ENCODE data around the gene TSC22D4. TPM values are rescaled to one million over a fixed set of nuclear protein-coding genes. Genes with fewer than 3 reads are reported as not detected.

TSC22D4 gene
- total RNA-seq, 1 experiment from 2014 or later, result 35.8 TPM

DNA sequence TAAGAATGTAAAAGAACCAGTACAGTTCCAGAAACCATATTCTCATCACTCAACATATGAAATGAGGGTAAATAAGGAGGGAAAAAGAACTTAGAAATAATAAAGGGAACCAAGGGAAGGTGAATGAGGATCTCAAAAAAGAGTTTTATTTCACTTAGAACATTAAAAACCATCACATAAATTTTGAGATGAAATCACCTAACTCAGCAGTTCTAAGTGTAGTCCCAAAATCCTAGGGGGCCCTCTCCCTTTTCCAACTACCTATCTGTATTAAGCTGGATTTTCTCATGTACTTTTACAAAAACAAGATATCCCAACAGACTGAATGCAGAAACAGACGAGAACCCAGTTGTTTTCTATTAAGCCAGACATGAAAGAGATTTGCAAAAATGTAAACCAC lies 53.7 kb downstream of the TSC22D4 start:
- Histone ChIP-seq H3K36me3 (replicated peaks; ENCODE audit: control insufficient read depth, insufficient read depth, low read length) (no peaks in the 10 kb centered on the region), H3K4me3 (ENCODE audit: insufficient read depth, low read depth, low read length) (no peak overlapping the region), H3K27me3 (ENCODE audit: control insufficient read depth, insufficient read depth, low read length) (peaks cover 5% of the 10 kb centered on the region)
- no peak for DNase-seq

DNA sequence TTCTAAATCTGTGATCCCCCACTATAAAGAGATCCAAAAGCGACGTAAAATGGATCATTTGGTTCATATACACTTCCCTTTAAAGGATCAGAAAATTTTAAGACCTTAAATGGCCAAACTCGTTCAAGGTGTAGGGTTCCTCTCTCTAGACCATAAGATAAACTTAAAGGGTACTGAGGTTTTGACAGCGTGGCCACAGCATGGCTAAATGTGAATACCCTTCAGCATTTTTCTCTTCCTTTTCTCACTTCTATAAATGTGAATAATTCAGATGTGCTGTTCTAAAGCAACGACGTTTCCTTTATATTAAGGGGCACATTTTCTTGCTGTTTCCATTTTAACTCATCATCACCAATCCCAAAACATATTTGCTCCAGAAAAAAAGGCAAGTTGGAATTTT lies 55.7 kb downstream of the TSC22D4 start:
- H3K27me3 ChIP-seq (ENCODE audit: control insufficient read depth, insufficient read depth, low read length), result peaks cover 5% of the 10 kb centered on the region
- DNase-seq, result no peak
- no peaks in the 10 kb centered on the region for H3K36me3 ChIP-seq (replicated peaks; ENCODE audit: control insufficient read depth, insufficient read depth, low read length)
- H3K4me3 ChIP-seq (ENCODE audit: insufficient read depth, low read depth, low read length), result no peak overlapping the region

- H3K27me3 ChIP-seq (ENCODE audit: control insufficient read depth, insufficient read depth, low read length), result no peaks in the 10 kb centered on the region
- no peaks in the 10 kb centered on the region for H3K36me3 ChIP-seq (replicated peaks; ENCODE audit: control insufficient read depth, insufficient read depth, low read length)
- no peak overlapping the region for H3K4me3 ChIP-seq (ENCODE audit: insufficient read depth, low read depth, low read length)
- DNase-seq, result no peak
Observed at GRCh38 chr7:100419660-100420226, 59.3 kb downstream of the TSC22D4 start.

- Histone ChIP-seq H3K4me3 (ENCODE audit: insufficient read depth, low read depth, low read length) (no peak overlapping the region), H3K36me3 (replicated peaks; ENCODE audit: control insufficient read depth, insufficient read depth, low read length) (no peaks in the 10 kb centered on the region), H3K27me3 (ENCODE audit: control insufficient read depth, insufficient read depth, low read length) (no peaks in the 10 kb centered on the region)
- no peak for DNase-seq
Observed at GRCh38 chr7:100418930-100419659, 59.9 kb downstream of the TSC22D4 start.

Other genes with a start within 250 kb of the TSC22D4 start
- gene SPDYE3, start 171.5 kb downstream of the TSC22D4 start, total RNA-seq (2014; rRNA removed; shearing (Covaris generic)), result not detected in 2 replicates
- gene PILRB, start 121.1 kb downstream of the TSC22D4 start, total RNA-seq (2014; rRNA removed; shearing (Covaris generic)), result 18.6 and 25.6 TPM in 2 replicates
- gene PILRA, start 105.7 kb downstream of the TSC22D4 start, total RNA-seq (2014; rRNA removed; shearing (Covaris generic)), result 0.28 and 1.6 TPM in 2 replicates
- gene ZCWPW1, start 50.5 kb downstream of the TSC22D4 start, total RNA-seq (2014; rRNA removed; shearing (Covaris generic)), result 0.87 and 1.6 TPM in 2 replicates
- 47.1 and 50.5 TPM in 2 replicates for gene MEPCE, start 49.4 kb downstream of the TSC22D4 start, total RNA-seq (2014; rRNA removed; shearing (Covaris generic))
- gene PPP1R35, start 42.7 kb downstream of the TSC22D4 start, total RNA-seq (2014; rRNA removed; shearing (Covaris generic)), result 96.6 and 97.8 TPM in 2 replicates
- 0.11 and 1.1 TPM in 2 replicates for gene SPACDR, start 15.0 kb downstream of the TSC22D4 start, total RNA-seq (2014; rRNA removed; shearing (Covaris generic))
- gene NYAP1, start 4.7 kb upstream of the TSC22D4 start, total RNA-seq (2014; rRNA removed; shearing (Covaris generic)), result 4.0 and 5.5 TPM in 2 replicates
- gene AGFG2, start 60.0 kb upstream of the TSC22D4 start, total RNA-seq (2014; rRNA removed; shearing (Covaris generic)), result 4.9 and 5.6 TPM in 2 replicates
- 1.3 and 2.4 TPM in 2 replicates for gene SAP25, start 94.7 kb upstream of the TSC22D4 start, total RNA-seq (2014; rRNA removed; shearing (Covaris generic))
- 24.2 and 25.1 TPM in 2 replicates for gene LRCH4, start 106.9 kb upstream of the TSC22D4 start, total RNA-seq (2014; rRNA removed; shearing (Covaris generic))
- 0.94 and 1.7 TPM in 2 replicates for gene FBXO24, start 107.1 kb upstream of the TSC22D4 start, total RNA-seq (2014; rRNA removed; shearing (Covaris generic))
- gene PCOLCE, start 123.1 kb upstream of the TSC22D4 start, total RNA-seq (2014; rRNA removed; shearing (Covaris generic)), result 22.5 and 24.1 TPM in 2 replicates
- gene MOSPD3, start 133.3 kb upstream of the TSC22D4 start, total RNA-seq (2014; rRNA removed; shearing (Covaris generic)), result 18.6 and 21.8 TPM in 2 replicates
- 2.0 and 4.4 TPM in 2 replicates for gene TFR2, start 162.3 kb upstream of the TSC22D4 start, total RNA-seq (2014; rRNA removed; shearing (Covaris generic))
- 0.30 and 0.90 TPM in 2 replicates for gene ACTL6B, start 177.2 kb upstream of the TSC22D4 start, total RNA-seq (2014; rRNA removed; shearing (Covaris generic))
- gene GNB2, start 194.5 kb upstream of the TSC22D4 start, total RNA-seq (2014; rRNA removed; shearing (Covaris generic)), result 108 and 122 TPM in 2 replicates
- 48.2 and 66.4 TPM in 2 replicates for gene GIGYF1, start 215.0 kb upstream of the TSC22D4 start, total RNA-seq (2014; rRNA removed; shearing (Covaris generic))
- 95.0 and 128 TPM in 2 replicates for gene POP7, start 226.9 kb upstream of the TSC22D4 start, total RNA-seq (2014; rRNA removed; shearing (Covaris generic))
- 0.15 TPM in 1 of 2 replicates, not detected in the other for gene EPO, start 241.3 kb upstream of the TSC22D4 start, total RNA-seq (2014; rRNA removed; shearing (Covaris generic))

Data from H7 (cell line).